ENCODE measurements around the gene PFKFB1.
"Not testable (repeated sequence)": the region's sequence is repeated elsewhere in the genome, so short reads cannot be mapped to it uniquely, and the experiment has no call there.

PFKFB1 gene

GRCh38 chrX:54992911-54993622 lies 921 bp downstream of the PFKFB1 start:
- no peak for TF ChIP-seq CTCF (IDR thresholded peaks at IDR 0.05; ENCODE audit: insufficient read depth, missing control alignments)
- no peak for FAIRE-seq
- no peak for DNase-seq (ENCODE audit: insufficient read length, low spot score)

- TF ChIP-seq CTCF (IDR thresholded peaks at IDR 0.05; ENCODE audit: insufficient read depth, missing control alignments): no peak
- DNase-seq (ENCODE audit: insufficient read length, low spot score): no peak
- FAIRE-seq: no peak
Measured at GRCh38 chrX:54991706-54992105, 2.3 kb downstream of the PFKFB1 start.

- not testable (repeated sequence) for FAIRE-seq; DNase-seq (ENCODE audit: insufficient read length, low spot score)
Measured at GRCh38 chrX:54983306-54983705, 10.7 kb downstream of the PFKFB1 start.

- no peak for TF ChIP-seq CTCF (IDR thresholded peaks at IDR 0.05; ENCODE audit: insufficient read depth, missing control alignments)
Measured at GRCh38 chrX:54980334-54980733, 13.7 kb downstream of the PFKFB1 start.

GRCh38 chrX:54979432-54979831 lies 14.6 kb downstream of the PFKFB1 start:
- no peak for FAIRE-seq
- DNase-seq (ENCODE audit: insufficient read length, low spot score): no peak
- no peak for TF ChIP-seq CTCF (IDR thresholded peaks at IDR 0.05; ENCODE audit: insufficient read depth, missing control alignments)

More at GRCh38 chrX:54980334-54980733, 13.7 kb downstream of the PFKFB1 start:
- FAIRE-seq (no peak), DNase-seq (ENCODE audit: insufficient read length, low spot score) (no peak)

- no peak for DNase-seq (ENCODE audit: insufficient read length, low spot score)
- TF ChIP-seq CTCF (IDR thresholded peaks at IDR 0.05; ENCODE audit: insufficient read depth, missing control alignments): no peak
- no peak for FAIRE-seq
Measured at GRCh38 chrX:54978448-54978847, 15.5 kb downstream of the PFKFB1 start.

- FAIRE-seq: no peak
Measured at GRCh38 chrX:54977387-54977786, 16.6 kb downstream of the PFKFB1 start.

More at GRCh38 chrX:54977387-54977786, 16.6 kb downstream of the PFKFB1 start:
- TF ChIP-seq CTCF (IDR thresholded peaks at IDR 0.05; ENCODE audit: insufficient read depth, missing control alignments): no peak
- DNase-seq (ENCODE audit: insufficient read length, low spot score): no peak
